B cell (primary cell): ENCODE results near the gene FANCI.

Experiments used
- EZH2 ChIP-seq: IDR thresholded peaks from 2 replicates; pipeline ENCODE4 v1.6.1; 2012; ENCODE audit warnings: borderline replicate concordance, low read depth, mild to moderate bottlenecking, moderate library complexity, low read length; ENCODE audit not compliant: insufficient read depth, poor library complexity, severe bottlenecking
- TF ChIP-seq, protein P1 (sequence below): fragments of 200-600 bp; IDR thresholded peaks from one replicate; pipeline ENCODE4 v1.8.0; 2022; ENCODE audit warnings: antibody characterized with exemption, mild to moderate bottlenecking

DNA sequence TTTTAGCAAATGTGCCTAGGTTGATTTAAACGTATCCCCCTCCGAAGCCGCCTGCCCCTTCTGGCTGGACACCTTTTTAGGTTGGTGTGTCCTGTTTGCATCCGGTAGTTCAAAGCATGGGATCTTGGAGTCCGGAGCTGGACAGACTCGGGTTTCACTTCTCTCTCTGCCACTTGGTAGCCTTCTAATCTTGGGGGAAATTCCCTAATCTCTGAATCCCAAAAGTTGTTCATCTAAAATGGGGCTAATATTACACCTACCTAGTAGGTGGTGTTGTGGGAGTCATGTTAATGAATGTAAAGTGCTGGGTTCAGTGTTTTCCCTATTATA is 760 bp downstream of the FANCI start:
- TF ChIP-seq EZH2 = no peak
- TF ChIP-seq, protein P1, sequence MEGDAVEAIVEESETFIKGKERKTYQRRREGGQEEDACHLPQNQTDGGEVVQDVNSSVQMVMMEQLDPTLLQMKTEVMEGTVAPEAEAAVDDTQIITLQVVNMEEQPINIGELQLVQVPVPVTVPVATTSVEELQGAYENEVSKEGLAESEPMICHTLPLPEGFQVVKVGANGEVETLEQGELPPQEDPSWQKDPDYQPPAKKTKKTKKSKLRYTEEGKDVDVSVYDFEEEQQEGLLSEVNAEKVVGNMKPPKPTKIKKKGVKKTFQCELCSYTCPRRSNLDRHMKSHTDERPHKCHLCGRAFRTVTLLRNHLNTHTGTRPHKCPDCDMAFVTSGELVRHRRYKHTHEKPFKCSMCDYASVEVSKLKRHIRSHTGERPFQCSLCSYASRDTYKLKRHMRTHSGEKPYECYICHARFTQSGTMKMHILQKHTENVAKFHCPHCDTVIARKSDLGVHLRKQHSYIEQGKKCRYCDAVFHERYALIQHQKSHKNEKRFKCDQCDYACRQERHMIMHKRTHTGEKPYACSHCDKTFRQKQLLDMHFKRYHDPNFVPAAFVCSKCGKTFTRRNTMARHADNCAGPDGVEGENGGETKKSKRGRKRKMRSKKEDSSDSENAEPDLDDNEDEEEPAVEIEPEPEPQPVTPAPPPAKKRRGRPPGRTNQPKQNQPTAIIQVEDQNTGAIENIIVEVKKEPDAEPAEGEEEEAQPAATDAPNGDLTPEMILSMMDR = no peak
